Trophoblast cell (in vitro differentiated cells and primary cell): ENCODE data around the gene PSTK.

Source experiments
- DNase-seq, 2 donors: peaks; one replicate each; pipeline ENCODE4 v3.0.0-alpha.2; 2016
- H2AFZ ChIP-seq: 2 replicates; pipeline ENCODE4 v1.6.1; 2013; ENCODE audit warnings: low read length, moderate library complexity, mild to moderate bottlenecking; ENCODE audit not compliant: insufficient read depth, poor library complexity
- H2AK5ac ChIP-seq: 2 replicates; pipeline ENCODE4 v1.6.1; 2013; ENCODE audit warnings: mild to moderate bottlenecking, low read length
- H2BK120ac ChIP-seq: 2 replicates; pipeline ENCODE4 v1.6.1; 2013; ENCODE audit warnings: low read length, mild to moderate bottlenecking, moderate library complexity; ENCODE audit not compliant: insufficient read depth, poor library complexity
- H2BK12ac ChIP-seq: 2 replicates; pipeline ENCODE4 v1.6.1; 2013; ENCODE audit warnings: mild to moderate bottlenecking, low read length, moderate library complexity
- H2BK5ac ChIP-seq: 2 replicates; pipeline ENCODE4 v1.6.1; 2013; ENCODE audit warnings: low read length, low read depth, moderate library complexity, mild to moderate bottlenecking; ENCODE audit not compliant: poor library complexity
- H3K14ac ChIP-seq: 2 replicates; pipeline ENCODE4 v1.6.1; 2013; ENCODE audit warnings: mild to moderate bottlenecking, low read length
- H3K18ac ChIP-seq: 2 replicates; pipeline ENCODE4 v1.6.1; 2013; ENCODE audit warnings: mild to moderate bottlenecking, low read length
- H3K23ac ChIP-seq: 2 replicates; pipeline ENCODE4 v1.6.1; 2013; ENCODE audit warnings: low read length
- H3K27ac ChIP-seq: 2 replicates; pipeline ENCODE4 v1.5.1; 2013; ENCODE audit warnings: low read depth, mild to moderate bottlenecking, inconsistent platforms, low read length, moderate library complexity
- H3K27me3 ChIP-seq: 2 replicates; pipeline ENCODE4 v1.6.1; 2013; ENCODE audit warnings: inconsistent platforms, mild to moderate bottlenecking, low read length, moderate library complexity; ENCODE audit not compliant: insufficient read depth
- H3K36me3 ChIP-seq, 2 experiments: 1 replicate in 1 of 2; 2 replicates in 1 of 2; pipeline ENCODE4 v1.6.1; 2013; ENCODE audit warnings: low read length in 2 of 2, mild to moderate bottlenecking in 2 of 2, moderate library complexity in 1 of 2; ENCODE audit not compliant: insufficient read depth in 2 of 2, control insufficient read depth in 1 of 2
- H3K4ac ChIP-seq: 2 replicates; pipeline ENCODE4 v1.6.1; 2013; ENCODE audit warnings: low read depth, mild to moderate bottlenecking, low read length, moderate library complexity
- H3K4me1 ChIP-seq, 2 experiments: 1 replicate in 1 of 2; 2 replicates in 1 of 2; pipeline ENCODE4 v1.6.1; 2013; ENCODE audit warnings: low read length in 2 of 2, mild to moderate bottlenecking in 2 of 2, moderate library complexity in 1 of 2; ENCODE audit not compliant: insufficient read depth in 2 of 2, control insufficient read depth in 1 of 2
- H3K4me2 ChIP-seq: 2 replicates; pipeline ENCODE4 v1.6.1; 2013; ENCODE audit warnings: inconsistent platforms, mild to moderate bottlenecking, low read length, moderate library complexity
- H3K4me3 ChIP-seq: 2 replicates; pipeline ENCODE4 v1.5.1; 2013; ENCODE audit warnings: mild to moderate bottlenecking, low read depth, low read length, inconsistent platforms
- H3K79me1 ChIP-seq: one replicate; pipeline ENCODE4 v1.6.1; 2013; ENCODE audit warnings: low read length
- H3K79me2 ChIP-seq: 2 replicates; pipeline ENCODE4 v1.6.1; 2013; ENCODE audit warnings: low read length, mild to moderate bottlenecking; ENCODE audit not compliant: control insufficient read depth, insufficient read depth, poor library complexity
- H3K9ac ChIP-seq: 2 replicates; pipeline ENCODE4 v1.6.1; 2013; ENCODE audit warnings: mild to moderate bottlenecking, low read length
- H3K9me3 ChIP-seq: 2 replicates; pipeline ENCODE4 v1.6.1; 2013; ENCODE audit warnings: low read depth, mild to moderate bottlenecking, control low read depth, inconsistent platforms, low read length; ENCODE audit not compliant: insufficient read depth
- H4K12ac ChIP-seq: 2 replicates; pipeline ENCODE4 v1.6.1; 2013; ENCODE audit warnings: low read depth, mild to moderate bottlenecking, low read length, moderate library complexity
- H4K8ac ChIP-seq: 2 replicates; pipeline ENCODE4 v1.6.1; 2013; ENCODE audit warnings: low read depth, mild to moderate bottlenecking, low read length, moderate library complexity
- H4K91ac ChIP-seq: one replicate; pipeline ENCODE4 v1.6.1; 2013; ENCODE audit warnings: low read depth, mild to moderate bottlenecking, low read length, moderate library complexity
- WGBS: extraction: QIAGEN DNeasy Blood & Tissue Kit; methylation state at CpG from one replicate; pipeline ENCODE4 v1.1.7; 2013; ENCODE audit warnings: missing lambda C conversion rate; ENCODE audit not compliant: insufficient read length, insufficient coverage; ENCODE audit errors: extremely low coverage; 5-methylcytosine and 5-hydroxymethylcytosine counted together

The PSTK gene

GRCh38 chr10:123008355-123009104, 28.3 kb downstream of the PSTK start, which contains the start of the genes ACADSB and IKZF5:
Gene ACADSB, plus strand, starts transcription at chr10:123009006. Its CDS starts 24 bp downstream, at chr10:123009030.
Gene IKZF5, minus strand, starts transcription at chr10:123008795. Its CDS starts 10,170 bp downstream, at chr10:122998625.
- peaks cover 7% of the 10 kb centered on the region for H3K79me1 ChIP-seq
- peak within 1 kb of the TSS; percentile 99 for H3K4me2 ChIP-seq
- peaks cover 2% of the 10 kb centered on the region for H3K9me3 ChIP-seq
- peaks cover 11% of the 10 kb centered on the region for H3K79me2 ChIP-seq
- peak within 1 kb of the TSS; percentile 95 for H4K12ac ChIP-seq
- H3K4me3 ChIP-seq, result peak within 1 kb of the TSS; percentile 98
- H3K36me3 ChIP-seq, result no peaks in the 10 kb centered on the region
- peak within 1 kb of the TSS; percentile 85 for H3K9ac ChIP-seq
- peak within 1 kb of the TSS; percentile 67 for H2BK120ac ChIP-seq
- peak within 1 kb of the TSS; percentile 75 for H2BK5ac ChIP-seq
- peak within 1 kb of the TSS; percentile 30 for H2AK5ac ChIP-seq
- H3K27ac ChIP-seq, result peak within 1 kb of the TSS; percentile 75
- peak; percentile 95 to 98 for DNase-seq
- H3K4me1 ChIP-seq, result peaks cover 0 to 5% of the 10 kb centered on the region in 2 experiments
- no CpG with 5 or more reads among the region's 68 CpGs for WGBS
- peak within 1 kb of the TSS; percentile 85 for H4K91ac ChIP-seq
- H3K4ac ChIP-seq, result peak within 1 kb of the TSS; percentile 69
- peak within 1 kb of the TSS; percentile 81 for H3K14ac ChIP-seq
- H2AFZ ChIP-seq, result peak within 1 kb of the TSS; percentile 97
- H2BK12ac ChIP-seq, result no peak within 1 kb of the TSS
- H3K18ac ChIP-seq, result peak within 1 kb of the TSS; percentile 82
- peak within 1 kb of the TSS; percentile 87 for H4K8ac ChIP-seq
- no peak within 1 kb of the TSS for H3K23ac ChIP-seq
- H3K27me3 ChIP-seq, result no peaks in the 10 kb centered on the region

GRCh38 chr10:123009105-123009820, 29.1 kb downstream of the PSTK start:
- H3K79me2 ChIP-seq, result peaks cover 11% of the 10 kb centered on the region
- WGBS, result no CpG with 5 or more reads among the region's 34 CpGs
- H3K4me3 ChIP-seq, result peak overlapping the region; percentile 83
- peak overlapping the region; percentile 33 for H4K91ac ChIP-seq
- H3K9ac ChIP-seq, result peak overlapping the region; percentile 57
- no peak overlapping the region for H2AK5ac ChIP-seq
- no peak overlapping the region for H3K23ac ChIP-seq
- H3K36me3 ChIP-seq, result no peaks in the 10 kb centered on the region
- peak overlapping the region; percentile 58 for H3K14ac ChIP-seq
- H3K9me3 ChIP-seq, result peaks cover 2% of the 10 kb centered on the region
- no peak overlapping the region for H3K27ac ChIP-seq
- peak overlapping the region; percentile 71 for H2AFZ ChIP-seq
- H3K4ac ChIP-seq, result peak overlapping the region; percentile 10
- H3K79me1 ChIP-seq, result peaks cover 7% of the 10 kb centered on the region
- peak overlapping the region; percentile 99 for H3K4me2 ChIP-seq
- H4K8ac ChIP-seq, result peak overlapping the region; percentile 74
- peak overlapping the region; percentile 50 for H3K18ac ChIP-seq
- no peak overlapping the region for H2BK120ac ChIP-seq
- H2BK12ac ChIP-seq, result no peak overlapping the region
- H3K27me3 ChIP-seq, result no peaks in the 10 kb centered on the region
- H2BK5ac ChIP-seq, result no peak overlapping the region
- H3K4me1 ChIP-seq, result peaks cover 0 to 5% of the 10 kb centered on the region in 2 experiments
- H4K12ac ChIP-seq, result peak overlapping the region; percentile 55
- peak in 1 of 2 donors; percentile 4 for DNase-seq

DNA sequence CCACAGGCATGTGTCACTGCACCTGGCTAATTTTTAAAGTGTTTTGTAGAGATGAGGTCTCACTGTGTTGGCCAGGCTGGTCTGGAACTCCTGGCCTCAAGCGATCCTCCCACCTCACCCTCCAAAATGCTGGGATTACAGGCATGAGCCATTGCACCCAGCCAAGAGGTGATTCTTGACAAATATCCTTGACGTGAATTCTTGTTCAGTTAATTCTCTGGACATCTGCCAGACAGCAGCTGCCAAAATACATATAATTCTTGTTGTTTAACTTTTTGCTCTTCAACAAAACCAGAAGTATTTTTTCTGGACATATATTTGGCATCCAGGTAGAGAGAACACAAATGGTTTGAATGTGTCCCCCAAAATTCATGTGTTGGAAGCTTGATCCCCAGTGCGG, 31.8 kb downstream of the PSTK start:
- no peak overlapping the region for H3K4me2 ChIP-seq
- H3K36me3 ChIP-seq, result no peaks in the 10 kb centered on the region
- no CpG with 5 or more reads among the region's 3 CpGs for WGBS
- no peak overlapping the region for H3K23ac ChIP-seq
- no peak overlapping the region for H3K9ac ChIP-seq
- H3K4ac ChIP-seq, result no peak overlapping the region
- H4K12ac ChIP-seq, result no peak overlapping the region
- peaks cover 0 to 5% of the 10 kb centered on the region in 2 experiments for H3K4me1 ChIP-seq
- no peak overlapping the region for H2AK5ac ChIP-seq
- H2BK120ac ChIP-seq, result no peak overlapping the region
- no peak overlapping the region for H2AFZ ChIP-seq
- H4K91ac ChIP-seq, result no peak overlapping the region
- H2BK12ac ChIP-seq, result no peak overlapping the region
- peaks cover 2% of the 10 kb centered on the region for H3K9me3 ChIP-seq
- peaks cover 7% of the 10 kb centered on the region for H3K79me1 ChIP-seq
- H3K4me3 ChIP-seq, result no peak overlapping the region
- no peak overlapping the region for H2BK5ac ChIP-seq
- H3K79me2 ChIP-seq, result peaks cover 11% of the 10 kb centered on the region
- H3K18ac ChIP-seq, result no peak overlapping the region
- H3K14ac ChIP-seq, result no peak overlapping the region
- H3K27me3 ChIP-seq, result no peaks in the 10 kb centered on the region
- H4K8ac ChIP-seq, result no peak overlapping the region
- no peak overlapping the region for H3K27ac ChIP-seq
- DNase-seq, result no peak

DNA sequence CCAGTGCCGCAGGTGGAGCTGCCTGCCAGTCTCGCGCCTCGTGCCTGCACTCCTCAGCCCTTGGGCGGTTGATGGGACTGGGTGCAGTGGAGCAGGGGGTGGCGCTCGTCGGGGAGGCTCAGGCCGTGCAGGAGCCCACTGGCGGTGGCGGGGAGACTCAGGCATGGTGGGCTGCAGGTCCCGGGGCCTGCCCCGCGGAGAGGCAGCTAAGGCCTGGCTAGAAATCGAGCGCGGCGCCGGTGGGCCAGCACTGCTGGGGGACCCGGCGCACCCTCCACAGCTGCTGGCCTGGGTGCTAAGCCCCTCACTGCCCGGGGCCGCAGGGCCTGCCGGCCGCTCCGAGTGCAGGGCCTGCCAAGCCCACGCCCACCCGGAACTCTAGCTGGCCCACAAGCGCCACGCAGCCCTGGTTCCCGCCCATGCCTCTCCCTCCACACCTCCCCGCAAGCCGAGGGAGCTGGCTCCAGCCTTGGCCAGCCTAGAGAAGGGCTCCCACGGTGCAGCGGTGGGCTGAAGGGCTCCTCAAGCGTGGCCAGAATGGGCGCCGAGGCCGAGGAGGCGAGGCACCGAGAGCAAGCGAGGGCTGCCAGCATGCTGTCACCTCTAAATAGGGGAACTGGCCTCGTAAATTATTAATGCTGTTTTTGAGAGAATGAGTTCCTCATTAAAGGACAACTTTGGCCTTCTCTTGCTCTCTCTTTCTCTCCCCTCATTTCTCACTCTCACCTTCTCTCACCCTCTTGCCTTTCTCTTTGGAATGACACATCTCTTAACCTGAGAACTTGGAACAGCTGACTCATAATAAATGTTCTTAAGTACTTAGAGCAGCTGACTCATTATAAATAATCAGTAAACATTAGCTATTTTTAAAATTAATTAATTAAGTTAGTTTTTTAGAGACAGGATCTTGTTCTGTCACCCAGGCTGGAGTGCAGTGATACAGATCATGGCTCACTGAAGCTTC, 33.5 kb downstream of the PSTK start:
- H2BK5ac ChIP-seq, result no peak overlapping the region
- peaks cover 4% of the 10 kb centered on the region for H3K79me1 ChIP-seq
- H2AK5ac ChIP-seq, result no peak overlapping the region
- H3K27ac ChIP-seq, result no peak overlapping the region
- no peaks in the 10 kb centered on the region for H3K36me3 ChIP-seq
- H2BK12ac ChIP-seq, result no peak overlapping the region
- H3K9me3 ChIP-seq, result no peaks in the 10 kb centered on the region
- H4K8ac ChIP-seq, result no peak overlapping the region
- H3K4me2 ChIP-seq, result no peak overlapping the region
- no peak overlapping the region for H3K9ac ChIP-seq
- no peak overlapping the region for H2AFZ ChIP-seq
- H3K79me2 ChIP-seq, result peaks cover 3% of the 10 kb centered on the region
- H2BK120ac ChIP-seq, result no peak overlapping the region
- no peaks in the 10 kb centered on the region for H3K27me3 ChIP-seq
- no CpG with 5 or more reads among the region's 43 CpGs for WGBS
- DNase-seq, result no peak
- no peak overlapping the region for H3K23ac ChIP-seq
- H4K91ac ChIP-seq, result no peak overlapping the region
- peaks cover 0 to 5% of the 10 kb centered on the region in 2 experiments for H3K4me1 ChIP-seq
- H3K14ac ChIP-seq, result no peak overlapping the region
- no peak overlapping the region for H3K4me3 ChIP-seq
- H4K12ac ChIP-seq, result no peak overlapping the region
- H3K18ac ChIP-seq, result no peak overlapping the region
- H3K4ac ChIP-seq, result no peak overlapping the region
